Caco-2 (cell line): ENCODE data around the gene CDK11B. TPM values are rescaled to one million over a fixed set of nuclear protein-coding genes. Genes with fewer than 3 reads are reported as not detected.

Source experiments
- BruUV-seq: library from RNA; stranded (reverse); fragments of 400-500 nt; replicated peaks from 2 replicates; lab custom pipeline; 2021; lab: Mats Ljungman, UMichigan
- CTCF ChIA-PET: fragments of 300-600 bp; sonication (Branson Sonifier 250); formaldehyde crosslinking; loops from one replicate; lab custom pipeline; 2022; ENCODE audit warnings: antibody characterized with exemption; lab: Charles Lee
- POLR2A ChIA-PET: fragments of 300-600 bp; sonication (Branson Sonifier 250); formaldehyde crosslinking; loops from one replicate; lab custom pipeline; 2022; ENCODE audit warnings: antibody characterized with exemption; lab: Charles Lee
- DNase-seq, 2 experiments: peaks; one replicate each; pipeline versions ENCODE4 v3.0.0 to v3.0.0-alpha.2; 2020 to 2022
- H3K27me3 ChIP-seq: replicated peaks from 2 replicates; pipeline ENCODE4 v1.6.0; 2011; ENCODE audit warnings: low read length; ENCODE audit not compliant: control insufficient read depth, insufficient read depth
- H3K36me3 ChIP-seq: 2 replicates; pipeline ENCODE4 v1.5.1; 2011; ENCODE audit warnings: low read length; ENCODE audit not compliant: control insufficient read depth, insufficient read depth
- H3K4me1 ChIP-seq: fragments of 250-450 bp; sonication (Bioruptor Pico); 2 replicates; pipeline ENCODE4 v1.5.1; 2020; ENCODE audit warnings: mild to moderate bottlenecking
- H3K4me3 ChIP-seq: 2 replicates; pipeline ENCODE4 v1.5.1; 2011; ENCODE audit warnings: low read depth, mild to moderate bottlenecking, control low read depth, low read length
- H3K9me3 ChIP-seq: fragments of 250-450 bp; sonication (Bioruptor Pico); 2 replicates; pipeline ENCODE4 v1.5.1; 2020; ENCODE audit warnings: mild to moderate bottlenecking, moderate library complexity
- H3K27ac Mint-ChIP-seq: one replicate; pipeline ENCODE4 v1.8.0; 2022; ENCODE audit warnings: mixed read lengths; ENCODE audit not compliant: unreplicated experiment
- H3K27me3 Mint-ChIP-seq: one replicate; pipeline ENCODE4 v1.8.0; 2022; ENCODE audit warnings: mixed read lengths; ENCODE audit not compliant: insufficient read depth, unreplicated experiment
- H3K36me3 Mint-ChIP-seq: one replicate; pipeline ENCODE4 v1.8.0; 2022; ENCODE audit warnings: mild to moderate bottlenecking, mixed read lengths; ENCODE audit not compliant: insufficient read depth, unreplicated experiment
- H3K4me1 Mint-ChIP-seq: one replicate; pipeline ENCODE4 v1.8.0; 2022; ENCODE audit warnings: low read depth, mixed read lengths; ENCODE audit not compliant: unreplicated experiment
- H3K4me3 Mint-ChIP-seq: one replicate; pipeline ENCODE4 v1.8.0; 2022; ENCODE audit warnings: mild to moderate bottlenecking, moderate library complexity, mixed read lengths; ENCODE audit not compliant: unreplicated experiment
- H3K9me3 Mint-ChIP-seq: one replicate; pipeline ENCODE4 v1.8.0; 2022; ENCODE audit warnings: mixed read lengths; ENCODE audit not compliant: unreplicated experiment
- intact Hi-C: fragments of 100-400 bp; cut with micrococcal nuclease; formaldehyde crosslinking; loops from one replicate; pipeline ENCODE4 v1.10.0; 2022; ENCODE audit not compliant: unreplicated experiment
- total RNA-seq: library from RNA; stranded (reverse); gene quantifications from 2 replicates; pipeline ENCODE4 v1.2.3, GENCODE V29; 2022
- TF ChIP-seq, protein P1 (sequence below), 2 experiments: fragments of 200-600 bp in 1 of 2; IDR thresholded peaks; 1 replicate in 1 of 2; 2 replicates in 1 of 2; pipeline versions ENCODE4 v1.5.1 to v1.8.0; 2011 to 2022; ENCODE audit warnings: antibody characterized with exemption in 1 of 2, control low read depth in 1 of 2, inconsistent platforms in 1 of 2, low read depth in 1 of 2, low read length in 1 of 2, mild to moderate bottlenecking in 1 of 2, moderate library complexity in 1 of 2; ENCODE audit not compliant: insufficient read depth in 1 of 2, severe bottlenecking in 1 of 2, unreplicated experiment in 1 of 2

CDK11B gene
- total RNA-seq, 1 experiment from 2014 or later, result 30.2 TPM

DNA sequence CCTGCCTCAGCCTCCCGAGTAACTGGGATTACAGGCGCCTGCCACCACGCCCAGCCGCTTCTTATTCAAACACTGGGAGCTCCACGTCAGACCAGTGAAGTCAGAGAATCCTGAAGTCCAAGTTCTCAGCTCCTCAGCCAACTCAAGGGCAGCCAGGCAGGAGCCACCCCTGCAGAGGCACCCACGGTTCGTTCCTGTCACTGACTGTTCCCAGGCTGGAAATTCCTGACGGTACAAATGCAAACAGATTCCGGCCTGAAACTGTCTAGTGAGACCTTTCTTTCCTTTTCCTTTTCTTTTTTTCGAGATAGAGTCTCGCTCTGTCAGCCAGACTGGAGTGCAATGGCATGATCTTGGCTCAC, 22.1 kb upstream of the CDK11B start:
- POLR2A ChIA-PET, result no interaction called here
- no peak overlapping the region for H3K4me3 Mint-ChIP-seq
- Histone ChIP-seq H3K36me3 (no peaks in the 10 kb centered on the region), H3K4me3 (no peak overlapping the region), H3K4me1 (no peaks in the 10 kb centered on the region), H3K9me3 (no peaks in the 10 kb centered on the region), H3K27me3 (no peaks in the 10 kb centered on the region)
- DNase-seq, result no peak
- no peaks in the 10 kb centered on the region for H3K9me3 Mint-ChIP-seq
- H3K4me1 Mint-ChIP-seq, result no peaks in the 10 kb centered on the region
- peaks cover 14% of the 10 kb centered on the region for H3K36me3 Mint-ChIP-seq
- CTCF ChIA-PET, result no interaction called here
- no TSS peak for BruUV-seq
- TF ChIP-seq, protein P1, sequence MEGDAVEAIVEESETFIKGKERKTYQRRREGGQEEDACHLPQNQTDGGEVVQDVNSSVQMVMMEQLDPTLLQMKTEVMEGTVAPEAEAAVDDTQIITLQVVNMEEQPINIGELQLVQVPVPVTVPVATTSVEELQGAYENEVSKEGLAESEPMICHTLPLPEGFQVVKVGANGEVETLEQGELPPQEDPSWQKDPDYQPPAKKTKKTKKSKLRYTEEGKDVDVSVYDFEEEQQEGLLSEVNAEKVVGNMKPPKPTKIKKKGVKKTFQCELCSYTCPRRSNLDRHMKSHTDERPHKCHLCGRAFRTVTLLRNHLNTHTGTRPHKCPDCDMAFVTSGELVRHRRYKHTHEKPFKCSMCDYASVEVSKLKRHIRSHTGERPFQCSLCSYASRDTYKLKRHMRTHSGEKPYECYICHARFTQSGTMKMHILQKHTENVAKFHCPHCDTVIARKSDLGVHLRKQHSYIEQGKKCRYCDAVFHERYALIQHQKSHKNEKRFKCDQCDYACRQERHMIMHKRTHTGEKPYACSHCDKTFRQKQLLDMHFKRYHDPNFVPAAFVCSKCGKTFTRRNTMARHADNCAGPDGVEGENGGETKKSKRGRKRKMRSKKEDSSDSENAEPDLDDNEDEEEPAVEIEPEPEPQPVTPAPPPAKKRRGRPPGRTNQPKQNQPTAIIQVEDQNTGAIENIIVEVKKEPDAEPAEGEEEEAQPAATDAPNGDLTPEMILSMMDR (IDR thresholded peaks at IDR 0.05; ENCODE audit: insufficient read depth in 1 of 2, low read depth in 1 of 2, low read length in 1 of 2, severe bottlenecking in 1 of 2, unreplicated experiment in 1 of 2), result no peak
- intact Hi-C loops, result no loop called here
- H3K27me3 Mint-ChIP-seq, result no peaks in the 10 kb centered on the region
- no peak overlapping the region for H3K27ac Mint-ChIP-seq

DNA sequence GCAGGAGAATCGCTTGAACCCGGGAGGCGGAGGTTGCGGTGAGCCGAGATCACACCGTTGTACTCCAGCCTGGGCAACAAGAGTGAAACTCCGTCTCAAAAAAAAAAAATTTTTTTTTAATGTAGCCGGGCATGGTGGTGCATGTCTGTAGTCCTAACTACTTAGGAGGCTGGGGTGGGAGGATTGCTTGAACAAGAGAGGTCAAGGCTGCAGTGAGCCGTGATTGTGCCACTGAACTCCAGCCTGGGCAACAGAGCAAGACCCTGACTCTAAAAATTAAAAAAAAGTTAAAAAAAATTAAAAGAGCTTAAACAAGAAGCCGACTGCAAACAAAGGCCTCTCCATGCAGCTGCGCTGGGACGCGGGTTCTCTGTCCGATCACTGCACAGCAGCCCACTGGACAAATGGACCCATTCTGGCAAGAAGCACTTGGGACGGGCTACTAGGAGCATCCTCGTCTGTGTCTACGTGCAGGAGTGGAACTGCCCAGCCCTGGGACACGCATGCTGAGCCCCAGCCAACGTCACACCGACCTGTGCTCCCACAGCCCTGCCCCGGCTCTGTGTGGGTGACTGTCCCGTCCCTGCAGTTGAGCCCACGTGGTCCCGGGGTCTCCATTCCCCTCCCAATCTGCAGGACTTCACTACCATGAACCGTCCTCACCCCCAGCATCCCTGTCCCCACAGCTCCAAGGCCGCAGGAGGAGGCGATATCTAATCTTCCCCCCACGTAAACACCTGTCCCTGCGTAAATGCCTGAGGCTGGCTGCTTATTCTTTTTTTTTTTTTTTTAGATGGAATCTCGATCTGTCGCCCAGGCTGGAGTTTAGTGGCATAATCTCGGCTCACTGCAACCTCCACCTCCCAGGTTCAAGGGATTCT, 21.5 kb upstream of the CDK11B start:
- Mint-ChIP-seq H3K36me3 (peaks cover 14% of the 10 kb centered on the region), H3K4me3 (no peak overlapping the region), H3K27ac (no peak overlapping the region), H3K4me1 (no peaks in the 10 kb centered on the region), H3K9me3 (no peaks in the 10 kb centered on the region), H3K27me3 (no peaks in the 10 kb centered on the region)
- POLR2A ChIA-PET, result no interaction called here
- DNase-seq, result no peak
- intact Hi-C loops, result no loop called here
- no peaks in the 10 kb centered on the region for H3K4me1 ChIP-seq
- no TSS peak for BruUV-seq
- CTCF ChIA-PET, result no interaction called here
- no peaks in the 10 kb centered on the region for H3K27me3 ChIP-seq
- H3K9me3 ChIP-seq, result no peaks in the 10 kb centered on the region
- H3K4me3 ChIP-seq, result no peak overlapping the region
- TF ChIP-seq, protein P1 (IDR thresholded peaks at IDR 0.05; ENCODE audit: insufficient read depth in 1 of 2, low read depth in 1 of 2, low read length in 1 of 2, severe bottlenecking in 1 of 2, unreplicated experiment in 1 of 2), result no peak
- H3K36me3 ChIP-seq, result no peaks in the 10 kb centered on the region

DNA sequence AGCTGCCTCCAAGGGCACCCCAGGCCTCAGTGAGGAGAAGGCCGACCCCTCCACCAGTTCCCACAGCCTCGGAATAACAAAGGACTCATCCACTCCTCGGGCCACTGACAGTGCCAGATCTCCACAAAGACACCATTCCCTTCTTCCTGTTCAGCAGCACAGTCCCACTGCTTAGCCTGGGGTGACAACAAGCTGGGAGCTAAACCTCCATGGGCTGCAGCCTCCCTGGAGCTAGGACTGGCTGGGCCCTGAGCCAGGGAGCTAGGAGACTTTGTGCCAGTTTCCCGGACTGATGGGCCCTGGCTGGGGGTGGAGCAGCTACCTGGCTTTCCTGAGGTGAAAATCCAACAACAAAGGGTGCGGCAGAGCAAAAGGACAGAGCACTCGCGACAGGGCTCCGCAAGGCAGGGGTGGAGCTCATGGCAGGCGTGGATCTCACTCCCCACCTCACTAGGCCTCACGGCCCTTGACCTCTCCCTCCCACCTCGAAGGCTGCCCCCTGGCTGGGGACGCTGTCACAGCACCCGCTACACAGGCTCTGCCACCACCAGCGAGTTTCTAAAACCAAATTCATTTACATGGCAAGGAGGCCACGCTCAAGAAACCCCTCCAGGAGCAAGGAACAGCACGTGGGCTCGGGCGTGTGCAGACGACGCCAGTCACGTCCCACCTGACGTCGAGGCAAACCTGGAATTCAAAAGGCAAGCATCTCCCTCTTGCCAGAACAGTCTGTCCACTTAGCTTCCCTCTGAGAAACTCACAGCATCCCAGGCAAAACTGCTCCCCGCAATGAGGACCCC, 20.0 kb upstream of the CDK11B start:
- no peaks in the 10 kb centered on the region for H3K36me3 ChIP-seq
- TF ChIP-seq, protein P1 (IDR thresholded peaks at IDR 0.05; ENCODE audit: insufficient read depth in 1 of 2, low read depth in 1 of 2, low read length in 1 of 2, severe bottlenecking in 1 of 2, unreplicated experiment in 1 of 2), result no peak
- Mint-ChIP-seq H3K27me3 (no peaks in the 10 kb centered on the region), H3K36me3 (peaks cover 14% of the 10 kb centered on the region), H3K4me3 (no peak overlapping the region), H3K27ac (no peak overlapping the region), H3K4me1 (no peaks in the 10 kb centered on the region), H3K9me3 (no peaks in the 10 kb centered on the region)
- H3K9me3 ChIP-seq, result no peaks in the 10 kb centered on the region
- no TSS peak for BruUV-seq
- intact Hi-C loops, result no loop called here
- no peak overlapping the region for H3K4me3 ChIP-seq
- ChIA-PET CTCF (no interaction called here), POLR2A (no interaction called here)
- H3K27me3 ChIP-seq, result no peaks in the 10 kb centered on the region
- DNase-seq, result no peak
- no peaks in the 10 kb centered on the region for H3K4me1 ChIP-seq
